NCI-H128 (cell line): ENCODE results near the gene PSD.
A peak's percentile ranks its signal among the peaks of the same experiment; 100 is the strongest.

Source experiments
- DNase-seq: peaks from one replicate; lab custom pipeline; 2025; ENCODE audit not compliant: unreplicated experiment; lab: John Stamatoyannopoulos, UW

Gene PSD

GRCh38 chr10:102444851-102445250 lies 26.3 kb upstream of the PSD start:
- no peak for DNase-seq

GRCh38 chr10:102438374-102438773 lies 19.8 kb upstream of the PSD start:
- no peak for DNase-seq

GRCh38 chr10:102437515-102437914 lies 18.9 kb upstream of the PSD start:
- DNase-seq = no peak

GRCh38 chr10:102436312-102436711 lies 17.7 kb upstream of the PSD start:
- no peak for DNase-seq

GRCh38 chr10:102435529-102436233 lies 17.1 kb upstream of the PSD start:
- no peak for DNase-seq

- DNase-seq = no peak
Observed at GRCh38 chr10:102435133-102435497, 16.5 kb upstream of the PSD start.

GRCh38 chr10:102434394-102435132 lies 16.0 kb upstream of the PSD start:
- no peak for DNase-seq

GRCh38 chr10:102433619-102434046 lies 15.0 kb upstream of the PSD start:
- DNase-seq = no peak

- peak; percentile 94 for DNase-seq
Observed at GRCh38 chr10:102432162-102432950, 13.8 kb upstream of the PSD start, which contains the start of gene CUEDC2. Gene CUEDC2, minus strand, starts transcription at chr10:102432574. Its CDS starts 7,386 bp downstream, at chr10:102425188.

GRCh38 chr10:102431452-102432124 lies 13.0 kb upstream of the PSD start:
- no peak for DNase-seq

- no peak for DNase-seq
Observed at GRCh38 chr10:102429468-102429867, 10.9 kb upstream of the PSD start.

GRCh38 chr10:102426803-102427287 lies 8.3 kb upstream of the PSD start:
- DNase-seq = no peak

- DNase-seq = no peak
Observed at GRCh38 chr10:102425444-102425843, 6.9 kb upstream of the PSD start.

GRCh38 chr10:102424916-102425315 lies 6.3 kb upstream of the PSD start:
- no peak for DNase-seq

- no peak for DNase-seq
Observed at GRCh38 chr10:102424145-102424544, 5.6 kb upstream of the PSD start.

- DNase-seq = no peak
Observed at GRCh38 chr10:102423372-102423968, 4.9 kb upstream of the PSD start.

GRCh38 chr10:102422545-102423129 lies 4.1 kb upstream of the PSD start:
- DNase-seq = no peak

- no peak for DNase-seq
Observed at GRCh38 chr10:102421757-102422512, 3.4 kb upstream of the PSD start.

GRCh38 chr10:102421507-102421756 lies 2.8 kb upstream of the PSD start:
- no peak for DNase-seq
